Type B pancreatic cell (in vitro differentiated cells): ENCODE data around the gene FABP3. TPM values are rescaled to one million over a fixed set of nuclear protein-coding genes. Genes with fewer than 3 reads are reported as not detected.
A peak's percentile ranks its signal among the peaks of the same experiment; 100 is the strongest.

Experiments used
- DNase-seq: peaks from one replicate; pipeline ENCODE4 v3.0.0; 2021; ENCODE audit warnings: mixed read lengths; ENCODE audit not compliant: unreplicated experiment; ENCODE audit errors: extremely low spot score
- H3K27ac Mint-ChIP-seq: 2 replicates; pipeline ENCODE4 v1.8.0; 2021; ENCODE audit warnings: mild to moderate bottlenecking, mixed read lengths
- H3K27me3 Mint-ChIP-seq: 2 replicates; pipeline ENCODE4 v1.8.0; 2021; ENCODE audit warnings: mixed read lengths
- H3K36me3 Mint-ChIP-seq: 2 replicates; pipeline ENCODE4 v1.8.0; 2021; ENCODE audit warnings: mixed read lengths
- H3K4me1 Mint-ChIP-seq: one replicate; pipeline ENCODE4 v1.8.0; 2021; ENCODE audit warnings: mixed read lengths; ENCODE audit not compliant: unreplicated experiment
- H3K4me3 Mint-ChIP-seq: 2 replicates; pipeline ENCODE4 v1.8.0; 2021; ENCODE audit warnings: mild to moderate bottlenecking, mixed read lengths
- H3K9me3 Mint-ChIP-seq: 2 replicates; pipeline ENCODE4 v1.8.0; 2021; ENCODE audit warnings: mixed read lengths
- CTCF ChIP-seq: fragments of 200-600 bp; sonication (generic); conservative IDR thresholded peaks from 2 replicates; pipeline ENCODE4 v1.5.0; 2021; ENCODE audit warnings: antibody characterized with exemption, mild to moderate bottlenecking
- total RNA-seq: library from RNA; stranded (reverse); gene quantifications from 2 replicates; pipeline ENCODE4 v1.2.1, GENCODE V29; 2021; ENCODE audit warnings: low replicate concordance

FABP3 gene
- total RNA-seq, 1 donor from 2014 or later = 16.4 TPM

- no peak for DNase-seq
- Mint-ChIP-seq H3K4me3 (no peak overlapping the region), H3K27ac (no peak overlapping the region), H3K9me3 (no peaks in the 10 kb centered on the region), H3K27me3 (no peaks in the 10 kb centered on the region), H3K36me3 (peaks cover 14% of the 10 kb centered on the region), H3K4me1 (no peaks in the 10 kb centered on the region)
- TF ChIP-seq CTCF = no peak
Measured at GRCh38 chr1:31345635-31346034, 27.2 kb downstream of the FABP3 start.

GRCh38 chr1:31344503-31344902 lies 28.4 kb downstream of the FABP3 start:
- TF ChIP-seq CTCF = no peak
- Mint-ChIP-seq H3K4me1 (no peaks in the 10 kb centered on the region), H3K4me3 (no peak overlapping the region), H3K9me3 (no peaks in the 10 kb centered on the region), H3K36me3 (peaks cover 14% of the 10 kb centered on the region), H3K27me3 (no peaks in the 10 kb centered on the region), H3K27ac (no peak overlapping the region)
- DNase-seq = no peak

GRCh38 chr1:31336687-31337467 lies 36.0 kb downstream of the FABP3 start:
- H3K27me3 Mint-ChIP-seq = no peaks in the 10 kb centered on the region
- DNase-seq = no peak
- no peak overlapping the region for H3K27ac Mint-ChIP-seq
- no peak for TF ChIP-seq CTCF
- H3K4me1 Mint-ChIP-seq = peaks cover 4% of the 10 kb centered on the region
- H3K4me3 Mint-ChIP-seq = no peak overlapping the region
- H3K9me3 Mint-ChIP-seq = no peaks in the 10 kb centered on the region
- H3K36me3 Mint-ChIP-seq = peaks cover 6% of the 10 kb centered on the region

DNA sequence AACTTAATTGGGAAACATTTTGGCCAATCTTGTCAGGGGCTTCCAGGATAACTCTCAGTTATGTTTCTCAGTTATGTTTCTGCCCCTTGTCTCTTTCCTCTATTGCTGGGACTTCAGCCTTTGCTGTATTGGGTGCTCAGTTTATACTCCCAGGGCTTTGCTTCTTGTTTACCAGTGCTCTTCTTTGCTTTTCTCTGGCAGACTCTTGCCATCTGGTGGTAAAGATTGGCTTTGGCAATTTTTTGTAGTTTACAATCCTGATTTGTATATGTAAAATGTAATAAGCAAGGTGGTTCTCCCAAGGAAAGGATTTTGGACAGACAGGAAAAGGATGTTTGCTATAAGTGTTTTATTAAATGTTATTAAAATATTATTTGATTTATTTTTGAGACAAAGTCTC lies 37.9 kb downstream of the FABP3 start:
- no peak for DNase-seq
- Mint-ChIP-seq H3K9me3 (no peaks in the 10 kb centered on the region), H3K36me3 (peaks cover 12% of the 10 kb centered on the region), H3K4me1 (peaks cover 4% of the 10 kb centered on the region), H3K27ac (no peak overlapping the region), H3K4me3 (no peak overlapping the region), H3K27me3 (no peaks in the 10 kb centered on the region)
- TF ChIP-seq CTCF = peak; percentile 74

GRCh38 chr1:31327381-31327780 lies 45.5 kb downstream of the FABP3 start:
- Mint-ChIP-seq H3K4me3 (no peak overlapping the region), H3K27ac (no peak overlapping the region), H3K27me3 (no peaks in the 10 kb centered on the region), H3K4me1 (no peaks in the 10 kb centered on the region), H3K9me3 (no peaks in the 10 kb centered on the region), H3K36me3 (peaks cover 9% of the 10 kb centered on the region)
- TF ChIP-seq CTCF = no peak
- DNase-seq = no peak
